CD14-positive monocyte (primary cell): Measurements from ENCODE around the gene LRP1-AS. TPM values are rescaled to one million over a fixed set of nuclear protein-coding genes. Genes with fewer than 3 reads are reported as not detected.

ENCODE experiments used
- DNase-seq, 3 donors: peaks; one replicate each; pipeline ENCODE4 v3.0.0-alpha.2; 2011 to 2022
- H2AFZ ChIP-seq: 2 replicates; pipeline ENCODE4 v1.6.0; 2012; ENCODE audit warnings: mild to moderate bottlenecking, low read depth, low read length, inconsistent platforms; ENCODE audit not compliant: insufficient read depth, poor library complexity, severe bottlenecking
- H3K27ac ChIP-seq, 2 donors: 1 replicate in 1 of 2; 2 replicates in 1 of 2; pipeline ENCODE4 v1.5.1; 2012 to 2013; ENCODE audit warnings: low read length in 2 of 2, control low read depth in 1 of 2, inconsistent platforms in 1 of 2, low read depth in 1 of 2, mild to moderate bottlenecking in 1 of 2
- H3K27me3 ChIP-seq, 2 donors: one replicate each; pipeline versions ENCODE4 v1.6.0 to v1.6.1; 2011 to 2013; ENCODE audit warnings: low read length in 2 of 2; ENCODE audit not compliant: control insufficient read depth in 2 of 2, insufficient read depth in 2 of 2
- H3K36me3 ChIP-seq, 2 donors: replicated peaks in 1 of 2; 1 replicate in 1 of 2; 2 replicates in 1 of 2; pipeline versions ENCODE4 v1.5.1 to v1.6.1; 2012 to 2013; ENCODE audit warnings: low read length in 2 of 2, control low read depth in 1 of 2, inconsistent platforms in 1 of 2, mild to moderate bottlenecking in 1 of 2; ENCODE audit not compliant: insufficient read depth in 2 of 2, control insufficient read depth in 1 of 2
- H3K4me1 ChIP-seq, 2 donors: 1 replicate in 1 of 2; 2 replicates in 1 of 2; pipeline versions ENCODE4 v1.5.1 to v1.6.1; 2012 to 2013; ENCODE audit warnings: low read length in 2 of 2, control low read depth in 1 of 2, inconsistent platforms in 1 of 2, mild to moderate bottlenecking in 1 of 2, moderate library complexity in 1 of 2; ENCODE audit not compliant: insufficient read depth in 2 of 2, control insufficient read depth in 1 of 2
- H3K4me2 ChIP-seq: replicated peaks from 2 replicates; pipeline ENCODE3; 2012; ENCODE audit warnings: low read length, moderate library complexity, mild to moderate bottlenecking; ENCODE audit not compliant: poor library complexity, severe bottlenecking; ENCODE audit errors: extremely low read depth
- H3K4me3 ChIP-seq, 3 experiments: fragments of 200-600 bp in 1 of 3; sonication (generic) in 1 of 3; replicated peaks in 1 of 3; 1 replicate in 2 of 3; 2 replicates in 1 of 3; pipeline ENCODE4 v1.5.1; 2011 to 2013; ENCODE audit warnings: low read length in 3 of 3, mild to moderate bottlenecking in 3 of 3, control low read depth in 2 of 3, low read depth in 2 of 3, inconsistent platforms in 1 of 3, moderate library complexity in 1 of 3
- H3K79me2 ChIP-seq: 2 replicates; pipeline ENCODE4 v1.6.0; 2012; ENCODE audit warnings: mild to moderate bottlenecking, control low read depth, inconsistent platforms, low read length, moderate library complexity; ENCODE audit not compliant: insufficient read depth
- H3K9ac ChIP-seq: 2 replicates; pipeline ENCODE4 v1.6.0; 2017; ENCODE audit warnings: low read length, mild to moderate bottlenecking; ENCODE audit not compliant: insufficient read depth, poor library complexity, severe bottlenecking
- H3K9me3 ChIP-seq, 2 donors: replicated peaks in 1 of 2; 1 replicate in 1 of 2; 2 replicates in 1 of 2; pipeline versions ENCODE4 v1.5.1 to v1.6.1; 2012 to 2013; ENCODE audit warnings: low read length in 2 of 2, control low read depth in 1 of 2; ENCODE audit not compliant: control insufficient read depth in 1 of 2, insufficient read depth in 1 of 2
- H4K20me1 ChIP-seq: 2 replicates; pipeline ENCODE4 v1.6.0; 2012; ENCODE audit warnings: mild to moderate bottlenecking, low read length, control low read depth, moderate library complexity; ENCODE audit not compliant: insufficient read depth
- H3K27ac Mint-ChIP-seq, 7 donors: one replicate each; pipeline ENCODE4 v1.8.0; 2020; ENCODE audit warnings: mild to moderate bottlenecking in 7 of 7, mixed read lengths in 7 of 7, moderate library complexity in 6 of 7, inconsistent platforms in 2 of 7
- H3K27me3 Mint-ChIP-seq, 3 donors: one replicate each; pipeline ENCODE4 v1.8.0; 2021 to 2022; ENCODE audit warnings: low read depth in 3 of 3, mild to moderate bottlenecking in 3 of 3, mixed read lengths in 3 of 3, moderate library complexity in 3 of 3, inconsistent platforms in 1 of 3
- H3K36me3 Mint-ChIP-seq, 2 donors: one replicate each; pipeline ENCODE4 v1.8.0; 2020; ENCODE audit warnings: mixed read lengths in 2 of 2, inconsistent platforms in 1 of 2, mild to moderate bottlenecking in 1 of 2
- H3K4me1 Mint-ChIP-seq: one replicate; pipeline ENCODE4 v1.8.0; 2020; ENCODE audit warnings: mild to moderate bottlenecking, mixed read lengths
- H3K4me3 Mint-ChIP-seq, 2 donors: one replicate each; pipeline ENCODE4 v1.8.0; 2020; ENCODE audit warnings: mild to moderate bottlenecking in 2 of 2, mixed read lengths in 2 of 2, moderate library complexity in 1 of 2
- H3K9me3 Mint-ChIP-seq, 7 donors: one replicate each; pipeline ENCODE4 v1.8.0; 2020 to 2022; ENCODE audit warnings: mixed read lengths in 7 of 7, mild to moderate bottlenecking in 6 of 7, moderate library complexity in 6 of 7, inconsistent platforms in 2 of 7
- WGBS: methylation state at CpG from one replicate; pipeline ENCODE4 v1.1.5; 2013; ENCODE audit warnings: missing lambda C conversion rate; ENCODE audit not compliant: insufficient coverage; 5-methylcytosine and 5-hydroxymethylcytosine counted together
- intact Hi-C, 2 donors: fragments of 100-400 bp; cut with micrococcal nuclease; formaldehyde crosslinking; loops; one replicate each; pipeline versions ENCODE4 v1.15.0 to v1.15.1; 2023
- polyA plus RNA-seq, 3 donors: library from polyadenylated mRNA; depleted of rRNA in 1 of 3; unstranded in 2 of 3; stranded (reverse) in 1 of 3; fragments of 300-500 nt in 2 of 3; fragments of >200 nt in 1 of 3; fragmentation: Illumina TruSeq in 2 of 3; gene quantifications; 1 replicate in 2 of 3; 2 replicates in 1 of 3; pipeline ENCODE4 v1.2.3, GENCODE V29; 2012 to 2021
- TF ChIP-seq, protein P1 (sequence below): fragments of 200-600 bp; IDR thresholded peaks from one replicate; pipeline ENCODE4 v1.8.0; 2022; ENCODE audit warnings: antibody characterized with exemption, mild to moderate bottlenecking

LRP1-AS gene
- polyA plus RNA-seq, 3 donors: 0.35 to 1.5 TPM; not detected in 1

DNA sequence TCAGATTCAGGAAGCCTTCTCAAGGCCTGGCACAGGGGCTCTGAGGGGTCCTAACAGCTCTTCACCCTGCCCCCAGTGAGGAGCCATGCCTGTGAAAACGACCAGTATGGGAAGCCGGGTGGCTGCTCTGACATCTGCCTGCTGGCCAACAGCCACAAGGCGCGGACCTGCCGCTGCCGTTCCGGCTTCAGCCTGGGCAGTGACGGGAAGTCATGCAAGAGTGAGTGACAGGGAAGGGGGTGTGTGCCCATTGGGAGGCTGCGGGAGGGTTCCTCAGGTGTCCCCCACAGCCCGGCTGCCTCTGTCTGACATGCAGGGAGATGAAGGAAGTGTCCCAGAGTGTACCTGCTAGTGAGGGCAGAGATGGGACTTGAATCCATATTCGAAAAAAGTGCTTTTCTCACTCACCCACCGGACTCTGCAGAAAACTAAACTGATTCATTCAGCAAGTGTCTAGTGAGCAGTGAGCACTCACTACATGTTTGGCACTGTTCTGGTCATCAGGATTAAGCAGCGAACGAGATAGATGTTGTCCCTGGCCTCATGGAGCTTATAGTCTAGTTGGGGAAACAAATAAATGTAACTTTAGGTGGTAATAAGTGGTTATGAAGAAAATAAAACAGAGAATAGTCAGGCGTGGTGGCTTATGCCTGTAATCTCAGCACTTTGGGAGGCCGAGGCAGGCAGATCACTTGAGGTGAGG is 9.4 kb upstream of the LRP1-AS start:
- Mint-ChIP-seq H3K9me3 (no peaks in the 10 kb centered on the region), H3K27me3 (peaks cover 0 to 4% (median 2%) of the 10 kb centered on the region in 3 donors), H3K4me1 (peaks cover 97% of the 10 kb centered on the region), H3K4me3 (peak overlapping the region; percentile 10 to 64), H3K36me3 (peaks cover 83 to 99% of the 10 kb centered on the region in 2 donors), H3K27ac (peak overlapping the region; percentile 79 to 91 (median 88))
- Histone ChIP-seq H3K4me1 (peaks cover 85 to 97% of the 10 kb centered on the region in 2 donors), H3K9me3 (no peaks in the 10 kb centered on the region), H4K20me1 (peaks cover 47% of the 10 kb centered on the region), H3K27ac (peak overlapping the region; percentile 68 to 72), H3K4me2 (peak overlapping the region; percentile 19), H3K36me3 (peaks cover 67 to 83% of the 10 kb centered on the region in 2 donors), H3K4me3 (peak overlapping the region in 1 of 3 experiments; percentile 37), H3K9ac (peak overlapping the region; percentile 29), H2AFZ (no peak overlapping the region), H3K79me2 (peaks cover 35% of the 10 kb centered on the region), H3K27me3 (no peaks in the 10 kb centered on the region)
- TF ChIP-seq, protein P1, sequence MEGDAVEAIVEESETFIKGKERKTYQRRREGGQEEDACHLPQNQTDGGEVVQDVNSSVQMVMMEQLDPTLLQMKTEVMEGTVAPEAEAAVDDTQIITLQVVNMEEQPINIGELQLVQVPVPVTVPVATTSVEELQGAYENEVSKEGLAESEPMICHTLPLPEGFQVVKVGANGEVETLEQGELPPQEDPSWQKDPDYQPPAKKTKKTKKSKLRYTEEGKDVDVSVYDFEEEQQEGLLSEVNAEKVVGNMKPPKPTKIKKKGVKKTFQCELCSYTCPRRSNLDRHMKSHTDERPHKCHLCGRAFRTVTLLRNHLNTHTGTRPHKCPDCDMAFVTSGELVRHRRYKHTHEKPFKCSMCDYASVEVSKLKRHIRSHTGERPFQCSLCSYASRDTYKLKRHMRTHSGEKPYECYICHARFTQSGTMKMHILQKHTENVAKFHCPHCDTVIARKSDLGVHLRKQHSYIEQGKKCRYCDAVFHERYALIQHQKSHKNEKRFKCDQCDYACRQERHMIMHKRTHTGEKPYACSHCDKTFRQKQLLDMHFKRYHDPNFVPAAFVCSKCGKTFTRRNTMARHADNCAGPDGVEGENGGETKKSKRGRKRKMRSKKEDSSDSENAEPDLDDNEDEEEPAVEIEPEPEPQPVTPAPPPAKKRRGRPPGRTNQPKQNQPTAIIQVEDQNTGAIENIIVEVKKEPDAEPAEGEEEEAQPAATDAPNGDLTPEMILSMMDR: no peak
- 33% methylated on average over 14 of the region's 16 CpGs for WGBS
- intact Hi-C loops: no loop called here
- peak in 2 of 3 donors; percentile 44 for DNase-seq

DNA sequence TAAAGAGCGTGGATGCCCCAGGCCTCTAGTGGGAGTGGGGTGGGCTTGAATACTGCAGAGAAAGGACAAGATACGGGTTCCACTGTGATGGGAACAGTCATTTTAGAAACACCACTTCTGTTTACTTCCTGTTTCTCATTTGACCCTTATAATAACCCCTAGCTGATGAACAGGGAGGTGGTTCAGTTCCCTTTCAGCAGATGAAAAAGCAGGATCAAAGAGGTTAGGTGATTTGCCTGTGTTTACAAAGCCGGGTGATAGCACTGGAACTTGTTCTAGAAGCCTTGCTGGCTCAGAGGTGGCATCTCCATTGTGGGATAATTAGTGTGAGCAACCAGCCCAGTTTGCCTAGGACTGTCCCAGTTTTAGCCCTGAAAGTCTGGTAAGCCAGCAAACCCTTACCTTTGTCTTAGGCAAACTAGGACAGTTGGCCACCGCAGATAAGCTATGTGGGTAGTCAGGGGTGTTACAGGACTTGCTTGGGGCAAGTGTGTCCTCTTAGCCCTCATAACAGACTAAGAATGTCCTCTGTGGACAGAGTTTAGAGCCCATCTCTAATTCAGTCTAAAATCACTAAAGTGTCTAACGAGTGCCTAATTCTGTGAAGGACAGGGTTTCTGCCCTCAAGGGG is 7.5 kb upstream of the LRP1-AS start:
- Histone ChIP-seq H3K79me2 (peaks cover 51% of the 10 kb centered on the region), H3K27me3 (no peaks in the 10 kb centered on the region), H3K4me3 (peak overlapping the region in 1 of 3 experiments; percentile 49), H3K4me1 (peaks cover 98 to 99% of the 10 kb centered on the region in 2 donors), H3K9ac (no peak overlapping the region), H3K9me3 (no peaks in the 10 kb centered on the region), H3K4me2 (peak overlapping the region; percentile 49), H4K20me1 (peaks cover 33% of the 10 kb centered on the region), H3K27ac (peak overlapping the region; percentile 34 to 93), H3K36me3 (peaks cover 51 to 79% of the 10 kb centered on the region in 2 donors), H2AFZ (no peak overlapping the region)
- H3K4me1 Mint-ChIP-seq: peaks cover 100% of the 10 kb centered on the region
- peaks cover 77 to 97% of the 10 kb centered on the region in 2 donors for H3K36me3 Mint-ChIP-seq
- H3K4me3 Mint-ChIP-seq: peak overlapping the region in 1 of 2 donors; percentile 71
- H3K27me3 Mint-ChIP-seq: peaks cover 0 to 3% (median 1%) of the 10 kb centered on the region in 3 donors
- intact Hi-C loops: no loop called here
- 65% methylated on average over 2 of the region's 5 CpGs for WGBS
- TF ChIP-seq, protein P1: no peak
- peak in 2 of 3 donors; percentile 53 to 55 for DNase-seq
- H3K9me3 Mint-ChIP-seq: no peaks in the 10 kb centered on the region
- H3K27ac Mint-ChIP-seq: peak overlapping the region; percentile 88 to 97 (median 93)
